CD4-positive, CD25-positive, alpha-beta regulatory T cell (primary cell): ENCODE measurements around the gene LRRFIP1. TPM values are rescaled to one million over a fixed set of nuclear protein-coding genes. Genes with fewer than 3 reads are reported as not detected.

Experiments used
- ATAC-seq, 2 donors: fragments of 150-1000 bp; cut with Tn5 transposase; one replicate each; pipeline ENCODE4 v1.10.0; 2021; ENCODE audit warnings: low read depth in 2 of 2, moderate number of reproducible peaks in 2 of 2, moderate library complexity in 1 of 2
- DNase-seq, 3 donors: peaks; one replicate each; pipeline versions ENCODE4 v3.0.0 to v3.0.0-alpha.2; 2012 to 2022; ENCODE audit warnings: mixed read lengths in 1 of 3
- H3K27ac ChIP-seq: one replicate; pipeline ENCODE4 v1.7.0; 2013; ENCODE audit warnings: mild to moderate bottlenecking, low read length; ENCODE audit not compliant: insufficient read depth, poor library complexity, severe bottlenecking
- H3K27me3 ChIP-seq: one replicate; pipeline ENCODE4 v1.7.0; 2013; ENCODE audit warnings: low read length; ENCODE audit not compliant: control insufficient read depth, insufficient read depth
- H3K36me3 ChIP-seq: one replicate; pipeline ENCODE4 v1.7.0; 2013; ENCODE audit warnings: mild to moderate bottlenecking, low read length, moderate library complexity; ENCODE audit not compliant: control insufficient read depth, insufficient read depth
- H3K4me1 ChIP-seq: 2 replicates; pipeline ENCODE4 v1.7.0; 2013; ENCODE audit warnings: mild to moderate bottlenecking, low read length; ENCODE audit not compliant: insufficient read depth, control insufficient read depth, poor library complexity, severe bottlenecking
- H3K4me3 ChIP-seq: one replicate; pipeline ENCODE4 v1.7.0; 2013; ENCODE audit warnings: low read depth, mild to moderate bottlenecking, low read length, moderate library complexity
- H3K9me3 ChIP-seq, 2 experiments: 1 replicate in 1 of 2; 2 replicates in 1 of 2; pipeline ENCODE4 v1.7.0; 2013; ENCODE audit warnings: low read length in 2 of 2, mild to moderate bottlenecking in 1 of 2, moderate library complexity in 1 of 2; ENCODE audit not compliant: control insufficient read depth in 2 of 2
- H3K27ac Mint-ChIP-seq, 3 donors: one replicate each; pipeline ENCODE4 v1.8.0; 2020 to 2022; ENCODE audit warnings: mild to moderate bottlenecking in 3 of 3, mixed read lengths in 3 of 3, moderate library complexity in 2 of 3
- H3K27me3 Mint-ChIP-seq: one replicate; pipeline ENCODE4 v1.8.0; 2022; ENCODE audit warnings: mild to moderate bottlenecking, mixed read lengths
- H3K36me3 Mint-ChIP-seq: one replicate; pipeline ENCODE4 v1.8.0; 2020; ENCODE audit warnings: mixed read lengths
- H3K4me1 Mint-ChIP-seq, 4 donors: one replicate each; pipeline ENCODE4 v1.8.0; 2020 to 2022; ENCODE audit warnings: mixed read lengths in 4 of 4, mild to moderate bottlenecking in 1 of 4
- H3K4me3 Mint-ChIP-seq, 4 donors: one replicate each; pipeline ENCODE4 v1.8.0; 2020 to 2022; ENCODE audit warnings: mild to moderate bottlenecking in 4 of 4, mixed read lengths in 4 of 4, moderate library complexity in 3 of 4
- H3K9me3 Mint-ChIP-seq, 7 donors: one replicate each; pipeline ENCODE4 v1.8.0; 2020 to 2022; ENCODE audit warnings: mixed read lengths in 7 of 7, mild to moderate bottlenecking in 3 of 7, moderate library complexity in 2 of 7
- polyA plus RNA-seq, 4 donors: library from polyadenylated mRNA; unstranded; fragments of 300-500 nt; fragmentation: Illumina TruSeq; gene quantifications; one replicate each; pipeline ENCODE4 v1.2.3, GENCODE V29; 2021
- total RNA-seq: library from RNA; stranded (reverse); gene quantifications from one replicate; pipeline ENCODE4 v1.2.3, GENCODE V29; 2022

The LRRFIP1 gene
- total and polyA plus RNA-seq, 5 donors from 2014 or later: 69.4 to 183 (median 80.3) TPM

GRCh38 chr2:237616734-237617586 lies 10.4 kb upstream of the LRRFIP1 start:
- H3K4me1 Mint-ChIP-seq: peaks cover 0 to 20% (median 5%) of the 10 kb centered on the region in 4 donors
- no peak for ATAC-seq
- peaks cover 16% of the 10 kb centered on the region for H3K27me3 Mint-ChIP-seq

GRCh38 chr2:237617587-237617982 lies 9.8 kb upstream of the LRRFIP1 start:
- Mint-ChIP-seq H3K4me3 (no peak overlapping the region), H3K27ac (peak overlapping the region in 1 of 3 donors; percentile 35), H3K9me3 (no peaks in the 10 kb centered on the region), H3K36me3 (no peaks in the 10 kb centered on the region), H3K4me1 (peaks cover 0 to 20% (median 5%) of the 10 kb centered on the region in 4 donors), H3K27me3 (peaks cover 22% of the 10 kb centered on the region)
- Histone ChIP-seq H3K27ac (no peak overlapping the region), H3K4me3 (no peak overlapping the region), H3K36me3 (no peaks in the 10 kb centered on the region), H3K4me1 (peaks cover 11% of the 10 kb centered on the region), H3K27me3 (no peaks in the 10 kb centered on the region), H3K9me3 (no peaks in the 10 kb centered on the region)
- no peak for DNase-seq
- no peak for ATAC-seq

More at GRCh38 chr2:237616734-237617586, 10.4 kb upstream of the LRRFIP1 start:
- Mint-ChIP-seq H3K27ac (peak overlapping the region in 1 of 3 donors; percentile 14), H3K9me3 (no peaks in the 10 kb centered on the region), H3K36me3 (no peaks in the 10 kb centered on the region), H3K4me3 (peak overlapping the region in 2 of 4 donors; percentile 18 to 66)
- H3K9me3 ChIP-seq: no peaks in the 10 kb centered on the region
- no peaks in the 10 kb centered on the region for H3K36me3 ChIP-seq
- H3K27ac ChIP-seq: no peak overlapping the region
- no peak for DNase-seq
- H3K4me3 ChIP-seq: peak overlapping the region; percentile 10
- H3K4me1 ChIP-seq: peaks cover 11% of the 10 kb centered on the region
- H3K27me3 ChIP-seq: no peaks in the 10 kb centered on the region

DNA sequence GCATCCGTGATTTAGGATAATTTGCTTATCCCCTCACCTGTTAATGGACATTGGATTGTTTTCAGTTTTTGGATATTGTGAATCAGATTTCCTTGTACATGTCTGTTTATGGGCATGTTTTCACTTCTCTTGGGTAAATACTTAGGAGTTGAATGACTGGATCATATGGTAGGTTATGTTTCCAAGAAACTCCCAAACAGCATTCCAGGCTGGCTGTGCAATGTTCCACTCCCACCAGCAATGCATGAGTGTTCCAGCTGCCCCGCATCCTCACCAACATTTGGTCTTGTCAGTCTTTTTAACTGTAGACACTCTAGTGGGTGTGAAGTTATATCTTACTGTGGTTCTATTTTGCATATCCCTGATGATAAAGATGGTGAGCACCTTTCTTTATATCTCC lies 8.9 kb upstream of the LRRFIP1 start:
- peaks cover 0 to 20% (median 5%) of the 10 kb centered on the region in 4 donors for H3K4me1 Mint-ChIP-seq

DNA sequence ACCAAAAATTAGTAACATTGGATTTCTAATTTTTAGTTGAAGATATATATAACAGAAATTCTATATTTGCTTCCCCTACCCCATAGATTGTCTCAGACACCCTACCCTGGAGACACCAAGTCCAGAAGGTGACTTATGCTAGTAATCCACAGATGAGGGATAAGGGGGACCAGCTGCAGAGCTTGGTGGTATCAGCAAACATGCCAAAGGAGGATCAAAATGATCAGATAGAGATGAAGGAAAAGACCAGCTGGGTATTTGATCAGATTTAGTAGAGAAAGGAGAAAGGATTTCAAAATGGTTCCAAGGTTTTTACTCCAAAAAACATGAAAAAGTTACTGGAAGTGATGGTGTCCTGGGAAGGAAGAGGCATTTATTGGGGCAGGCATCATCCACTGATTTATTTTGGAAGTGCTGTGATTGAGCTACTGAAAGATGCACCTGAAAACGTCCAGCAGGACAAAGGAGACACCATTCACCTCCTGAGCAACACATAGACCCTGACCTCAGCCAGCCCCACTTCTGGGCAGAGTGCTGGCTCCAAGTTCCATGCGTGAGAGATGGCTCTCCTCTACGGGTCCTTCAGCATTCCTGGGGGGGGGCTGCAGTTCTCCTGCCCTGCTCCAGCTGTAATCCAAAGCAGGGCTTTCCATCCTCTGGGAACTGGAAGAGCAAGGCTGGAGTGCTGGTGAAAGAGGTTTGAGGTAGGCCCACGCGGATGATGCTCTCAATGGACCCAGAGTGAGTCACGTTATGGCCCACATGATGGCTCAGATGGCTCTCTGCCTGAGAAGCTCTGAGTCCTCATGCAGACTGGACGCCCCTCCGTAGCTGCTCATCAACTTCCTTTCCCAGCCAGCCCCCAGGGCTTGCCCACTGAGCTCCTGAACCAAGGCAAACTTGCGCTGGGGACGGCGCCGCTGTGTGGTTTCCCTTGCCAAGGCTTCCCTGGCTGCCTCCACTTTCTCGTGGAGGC lies 3.7 kb upstream of the LRRFIP1 start:
- Mint-ChIP-seq H3K4me1 (peaks cover 0 to 19% (median 11%) of the 10 kb centered on the region in 4 donors), H3K4me3 (no peak overlapping the region), H3K27ac (peak overlapping the region in 1 of 3 donors; percentile 14), H3K27me3 (peaks cover 56% of the 10 kb centered on the region), H3K9me3 (peaks cover 0 to 2% (median 0%) of the 10 kb centered on the region in 7 donors), H3K36me3 (no peaks in the 10 kb centered on the region)
- H3K4me3 ChIP-seq: no peak overlapping the region
- H3K9me3 ChIP-seq: no peaks in the 10 kb centered on the region
- DNase-seq: no peak
- ATAC-seq: no peak
- no peaks in the 10 kb centered on the region for H3K36me3 ChIP-seq
- H3K27ac ChIP-seq: no peak overlapping the region
- peaks cover 6% of the 10 kb centered on the region for H3K27me3 ChIP-seq
- H3K4me1 ChIP-seq: peaks cover 7% of the 10 kb centered on the region

More for the DNA sequence above, 8.9 kb upstream of the LRRFIP1 start:
- Mint-ChIP-seq H3K36me3 (no peaks in the 10 kb centered on the region), H3K9me3 (no peaks in the 10 kb centered on the region), H3K27me3 (peaks cover 31% of the 10 kb centered on the region), H3K4me3 (no peak overlapping the region), H3K27ac (no peak overlapping the region)
- H3K9me3 ChIP-seq: no peaks in the 10 kb centered on the region
- no peak overlapping the region for H3K27ac ChIP-seq
- H3K36me3 ChIP-seq: no peaks in the 10 kb centered on the region
- no peak overlapping the region for H3K4me3 ChIP-seq
- H3K4me1 ChIP-seq: peaks cover 11% of the 10 kb centered on the region
- no peak for DNase-seq
- no peaks in the 10 kb centered on the region for H3K27me3 ChIP-seq
- no peak for ATAC-seq

DNA sequence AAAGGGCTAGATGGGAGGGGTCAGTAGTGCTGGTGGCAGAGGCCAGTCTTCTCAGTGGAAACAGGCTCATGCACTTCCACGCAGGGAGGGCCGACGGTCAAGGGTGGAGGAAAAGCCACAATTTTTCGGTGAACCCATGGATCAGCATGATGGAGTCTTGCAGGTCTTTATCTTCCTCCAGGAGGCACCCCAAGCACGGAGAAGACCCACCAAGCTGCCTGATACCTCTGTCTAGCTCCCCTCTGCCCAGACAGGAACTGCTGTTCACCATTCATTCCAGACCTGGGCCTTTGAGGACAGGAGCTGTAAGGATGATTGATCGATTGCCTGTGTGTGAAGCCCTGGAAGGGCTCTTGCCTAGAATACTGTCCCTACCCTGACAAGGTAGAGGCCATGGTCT lies 2.8 kb upstream of the LRRFIP1 start:
- Mint-ChIP-seq H3K4me3 (no peak overlapping the region), H3K9me3 (peaks cover 0 to 2% (median 0%) of the 10 kb centered on the region in 7 donors), H3K36me3 (no peaks in the 10 kb centered on the region), H3K4me1 (peaks cover 0 to 21% (median 13%) of the 10 kb centered on the region in 4 donors), H3K27ac (no peak overlapping the region), H3K27me3 (peaks cover 62% of the 10 kb centered on the region)
- H3K27ac ChIP-seq: no peak overlapping the region
- peaks cover 7% of the 10 kb centered on the region for H3K4me1 ChIP-seq
- peaks cover 11% of the 10 kb centered on the region for H3K27me3 ChIP-seq
- ATAC-seq (no peak), DNase-seq (no peak)
- H3K4me3 ChIP-seq: no peak overlapping the region
- no peaks in the 10 kb centered on the region for H3K36me3 ChIP-seq
- no peaks in the 10 kb centered on the region for H3K9me3 ChIP-seq

DNA sequence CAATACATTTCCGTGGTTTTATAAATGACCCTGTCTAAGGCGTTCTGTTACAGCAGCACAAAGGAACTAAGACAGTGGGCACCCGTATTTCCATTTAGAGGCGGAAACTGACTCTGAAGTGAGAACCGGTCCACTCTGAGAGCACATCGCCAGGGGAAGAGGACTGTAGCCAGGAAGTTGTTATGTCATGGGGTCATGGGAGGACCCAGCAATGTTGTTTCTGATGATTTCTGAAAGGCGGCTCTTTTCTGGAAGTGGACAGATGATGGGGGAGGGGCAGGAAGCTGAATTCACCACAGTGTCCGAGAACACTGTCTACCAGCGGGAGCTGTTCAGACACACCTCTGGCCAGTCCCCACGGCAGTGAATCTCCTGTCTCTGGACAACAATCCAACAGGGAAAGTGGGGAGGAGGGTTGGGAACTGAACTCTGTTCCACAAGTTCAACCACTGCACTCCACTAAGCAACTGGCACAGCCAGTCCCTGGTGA lies 2.1 kb upstream of the LRRFIP1 start:
- no peaks in the 10 kb centered on the region for H3K9me3 ChIP-seq
- peaks cover 7% of the 10 kb centered on the region for H3K4me1 ChIP-seq
- peak overlapping the region in 2 of 4 donors; percentile 44 to 61 for H3K4me3 Mint-ChIP-seq
- no peak overlapping the region for H3K4me3 ChIP-seq
- no peaks in the 10 kb centered on the region for H3K36me3 Mint-ChIP-seq
- H3K9me3 Mint-ChIP-seq: peaks cover 0 to 2% (median 0%) of the 10 kb centered on the region in 7 donors
- no peaks in the 10 kb centered on the region for H3K36me3 ChIP-seq
- DNase-seq: no peak
- peaks cover 11% of the 10 kb centered on the region for H3K27me3 ChIP-seq
- H3K27ac Mint-ChIP-seq: no peak overlapping the region
- peaks cover 69% of the 10 kb centered on the region for H3K27me3 Mint-ChIP-seq
- H3K4me1 Mint-ChIP-seq: peaks cover 6 to 21% (median 13%) of the 10 kb centered on the region in 4 donors
- H3K27ac ChIP-seq: no peak overlapping the region
- ATAC-seq: no peak

GRCh38 chr2:237625777-237626176 lies 1.6 kb upstream of the LRRFIP1 start:
- peaks cover 0 to 2% (median 0%) of the 10 kb centered on the region in 7 donors for H3K9me3 Mint-ChIP-seq
- no peaks in the 10 kb centered on the region for H3K36me3 Mint-ChIP-seq
- no peak overlapping the region for H3K27ac Mint-ChIP-seq
- H3K27me3 Mint-ChIP-seq: peaks cover 72% of the 10 kb centered on the region
- peaks cover 6 to 21% (median 13%) of the 10 kb centered on the region in 4 donors for H3K4me1 Mint-ChIP-seq
- peaks cover 13% of the 10 kb centered on the region for H3K27me3 ChIP-seq
- H3K4me3 ChIP-seq: no peak overlapping the region
- DNase-seq (no peak), ATAC-seq (no peak)
- peak overlapping the region; percentile 44 to 87 (median 68) for H3K4me3 Mint-ChIP-seq
- H3K4me1 ChIP-seq: peaks cover 7% of the 10 kb centered on the region
- H3K9me3 ChIP-seq: no peaks in the 10 kb centered on the region
- no peak overlapping the region for H3K27ac ChIP-seq
- no peaks in the 10 kb centered on the region for H3K36me3 ChIP-seq
